PFSK-1 (cell line): Measurements from ENCODE around the gene KLHL3.

Source experiments
- POLR2AphosphoS5 ChIP-seq: IDR thresholded peaks from 2 replicates; pipeline ENCODE4 v1.6.1; 2012; ENCODE audit warnings: low read depth, mild to moderate bottlenecking, control low read depth, low read length, moderate library complexity
- REST ChIP-seq, 2 experiments: IDR thresholded peaks; 2 replicates each; pipeline versions ENCODE4 v1.6.1 to v1.8.0; 2011 to 2012; ENCODE audit warnings: low read depth in 2 of 2, low read length in 2 of 2, control low read depth in 1 of 2, inconsistent platforms in 1 of 2, mild to moderate bottlenecking in 1 of 2, moderate library complexity in 1 of 2; ENCODE audit not compliant: insufficient read depth in 1 of 2
- SIN3A ChIP-seq: IDR thresholded peaks from 2 replicates; pipeline ENCODE4 v1.6.1; 2012; ENCODE audit warnings: mild to moderate bottlenecking, low read length, moderate library complexity, borderline replicate concordance; ENCODE audit not compliant: insufficient read depth
- TAF1 ChIP-seq: IDR thresholded peaks from 2 replicates; pipeline ENCODE4 v1.6.1; 2012; ENCODE audit warnings: low read length, control low read depth, borderline replicate concordance; ENCODE audit not compliant: insufficient read depth

GRCh38 chr5:137715456-137715855 lies 20.4 kb downstream of the KLHL3 start:
- TF ChIP-seq POLR2AphosphoS5 (no peak), REST (IDR thresholded peaks at IDR 0.05; ENCODE audit: insufficient read depth in 1 of 2, low read depth in 2 of 2, low read length in 2 of 2) (no peak), SIN3A (no peak), TAF1 (no peak)
